HEK293T (cell line): ENCODE measurements around the gene APOL1.

Experiments
- CTCF ChIA-PET: fragments of 350-600 bp; formaldehyde crosslinking; extraction: SDS; loops from one replicate; lab custom pipeline; 2021; ENCODE audit warnings: antibody characterized with exemption, inconsistent platforms; lab: Yijun Ruan, JAX
- POLR2A ChIA-PET: fragments of 350-600 bp; formaldehyde crosslinking; extraction: SDS; loops from one replicate; lab custom pipeline; 2020; ENCODE audit warnings: antibody characterized with exemption, inconsistent platforms; lab: Yijun Ruan, JAX
- DNase-seq: peaks from one replicate; pipeline ENCODE4 v3.0.0; 2012; ENCODE audit warnings: mixed read lengths; ENCODE audit errors: extremely low spot score
- HDGF ChIP-seq: fragments of 450-650 bp; IDR thresholded peaks from 2 replicates; pipeline ENCODE4 v1.6.1; 2017; ENCODE audit warnings: antibody characterized with exemption, borderline replicate concordance
- L3MBTL2 ChIP-seq: fragments of 450-650 bp; conservative IDR thresholded peaks from 2 replicates; pipeline ENCODE4 v1.6.1; 2016; ENCODE audit warnings: mild to moderate bottlenecking
- LEF1 ChIP-seq: fragments of 450-650 bp; IDR thresholded peaks from 2 replicates; pipeline ENCODE4 v1.6.1; 2017; ENCODE audit warnings: mild to moderate bottlenecking, borderline replicate concordance
- SP1 ChIP-seq: fragments of 450-650 bp; IDR thresholded peaks from 2 replicates; pipeline ENCODE4 v1.6.1; 2017

The APOL1 gene

DNA sequence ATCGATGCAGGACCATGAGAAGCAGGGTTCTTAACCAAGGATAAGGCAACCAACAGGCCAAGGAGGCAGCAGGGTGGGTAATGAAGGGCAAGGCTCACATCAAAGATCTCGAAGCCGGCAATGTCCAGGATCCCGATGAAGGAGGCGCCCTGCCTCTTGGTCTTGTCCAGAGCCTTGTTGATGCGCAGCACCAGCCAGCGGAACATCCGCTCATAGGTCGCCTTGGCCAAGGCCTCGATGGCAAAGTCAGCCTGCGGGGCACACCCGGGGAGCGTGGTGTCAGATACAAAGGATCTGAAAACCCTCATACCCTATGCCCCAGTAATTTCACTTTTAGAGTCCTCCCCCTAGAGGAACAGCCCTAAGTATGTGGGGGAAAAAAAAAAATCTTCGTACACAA lies 63.5 kb downstream of the APOL1 start:
- POLR2A ChIA-PET: no interaction called here
- no peak for DNase-seq
- CTCF ChIA-PET: no interaction called here
- TF ChIP-seq LEF1: no peak
- no peak for TF ChIP-seq SP1
- no peak for TF ChIP-seq L3MBTL2
- no peak for TF ChIP-seq HDGF
